ENCODE measurements around the gene KIAA1755.

Gene KIAA1755

DNA sequence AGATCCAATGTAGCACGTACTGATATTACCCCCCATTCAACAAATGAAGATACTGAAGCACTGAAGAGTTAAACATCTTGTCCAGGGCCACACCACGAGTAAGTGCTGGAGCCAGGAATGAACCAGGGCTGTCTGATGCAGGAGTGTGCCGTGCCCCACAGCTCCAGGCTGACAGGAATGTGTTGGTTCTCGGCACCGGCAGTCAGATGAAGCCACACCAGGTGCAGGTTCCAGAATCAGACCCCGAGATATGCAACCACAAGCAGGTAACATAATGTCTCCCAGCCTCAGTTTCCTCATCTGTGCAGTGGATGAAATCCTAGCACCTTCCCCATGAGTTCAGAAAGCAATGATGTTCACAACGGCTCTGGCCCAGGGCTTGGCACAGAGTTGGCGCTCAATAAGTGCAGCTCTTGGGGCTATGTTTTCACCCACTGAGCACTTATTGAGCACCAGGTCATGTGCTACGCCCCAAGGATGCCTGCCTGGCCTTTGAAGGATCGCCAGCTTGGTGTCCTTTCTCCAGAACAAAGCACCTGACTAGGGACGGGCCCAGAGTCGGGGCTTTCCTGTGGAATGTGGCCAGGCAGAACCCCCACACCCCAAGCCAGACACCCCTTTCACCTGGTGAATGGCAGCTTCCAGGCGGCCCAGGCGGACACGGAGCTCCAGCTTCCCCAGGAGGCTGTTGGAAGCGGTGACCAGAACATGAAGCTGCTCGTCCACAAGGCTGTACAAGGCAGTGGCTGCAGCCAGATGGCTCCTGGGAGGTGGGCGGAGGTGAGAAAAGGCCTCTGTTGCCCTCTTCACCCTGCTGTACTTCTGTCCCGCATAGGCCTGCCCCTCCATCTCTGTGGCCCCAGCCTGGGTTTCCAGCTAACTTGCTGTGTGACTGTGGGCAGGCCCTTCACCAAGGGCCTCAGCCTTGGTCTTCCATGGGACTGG is 41.3 kb downstream of the KIAA1755 start:
- POLR2A ChIA-PET (ENCODE audit: low non-redundant PET), result no interaction called here

DNA sequence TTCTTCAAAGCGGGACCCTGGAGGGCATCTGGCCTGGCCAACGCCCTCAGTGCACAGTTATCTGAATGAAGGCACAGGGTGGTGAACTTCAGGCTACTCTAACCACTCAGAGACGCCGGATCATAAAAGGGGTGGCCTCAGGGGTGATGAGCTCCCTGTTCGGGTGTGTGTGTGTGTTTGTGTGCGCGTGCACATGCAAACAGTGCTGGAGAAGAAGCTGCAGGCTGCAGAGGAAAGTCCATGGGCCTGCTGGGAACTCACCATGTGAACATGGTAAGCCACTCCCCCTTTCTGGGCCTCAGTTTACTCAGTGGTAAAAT is 42.0 kb downstream of the KIAA1755 start:
- CTCF ChIA-PET, result interaction anchor here (0.6 to 2.4 kb wide), 6 partner anchors 9 to 664 kb away, joined by 3 to 16 read pairs (median 6); no protein-coding TSS in a partner anchor
- DNase-seq (ENCODE audit: low spot score), result no peak
- POLR2A ChIA-PET (ENCODE audit: low non-redundant PET), result no interaction called here
- TF ChIP-seq, protein P1, sequence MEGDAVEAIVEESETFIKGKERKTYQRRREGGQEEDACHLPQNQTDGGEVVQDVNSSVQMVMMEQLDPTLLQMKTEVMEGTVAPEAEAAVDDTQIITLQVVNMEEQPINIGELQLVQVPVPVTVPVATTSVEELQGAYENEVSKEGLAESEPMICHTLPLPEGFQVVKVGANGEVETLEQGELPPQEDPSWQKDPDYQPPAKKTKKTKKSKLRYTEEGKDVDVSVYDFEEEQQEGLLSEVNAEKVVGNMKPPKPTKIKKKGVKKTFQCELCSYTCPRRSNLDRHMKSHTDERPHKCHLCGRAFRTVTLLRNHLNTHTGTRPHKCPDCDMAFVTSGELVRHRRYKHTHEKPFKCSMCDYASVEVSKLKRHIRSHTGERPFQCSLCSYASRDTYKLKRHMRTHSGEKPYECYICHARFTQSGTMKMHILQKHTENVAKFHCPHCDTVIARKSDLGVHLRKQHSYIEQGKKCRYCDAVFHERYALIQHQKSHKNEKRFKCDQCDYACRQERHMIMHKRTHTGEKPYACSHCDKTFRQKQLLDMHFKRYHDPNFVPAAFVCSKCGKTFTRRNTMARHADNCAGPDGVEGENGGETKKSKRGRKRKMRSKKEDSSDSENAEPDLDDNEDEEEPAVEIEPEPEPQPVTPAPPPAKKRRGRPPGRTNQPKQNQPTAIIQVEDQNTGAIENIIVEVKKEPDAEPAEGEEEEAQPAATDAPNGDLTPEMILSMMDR (conservative IDR thresholded peaks at IDR 0.05; ENCODE audit: low read depth), result no peak
- H3K27ac ChIP-seq, result peak overlapping the region; percentile 49; the same call in 1 of the 2 replicates

More for the DNA sequence above, 41.3 kb downstream of the KIAA1755 start:
- CTCF ChIA-PET, result interaction anchor here (0.6 to 3.8 kb wide), 19 partner anchors 10 to 665 kb away, joined by 3 to 88 read pairs (median 4); no protein-coding TSS in a partner anchor
- TF ChIP-seq, protein P1 (conservative IDR thresholded peaks at IDR 0.05; ENCODE audit: low read depth), result no peak
- no peak overlapping the region; the same call in 1 of the 2 replicates for H3K27ac ChIP-seq
- no peak for DNase-seq (ENCODE audit: low spot score)

DNA sequence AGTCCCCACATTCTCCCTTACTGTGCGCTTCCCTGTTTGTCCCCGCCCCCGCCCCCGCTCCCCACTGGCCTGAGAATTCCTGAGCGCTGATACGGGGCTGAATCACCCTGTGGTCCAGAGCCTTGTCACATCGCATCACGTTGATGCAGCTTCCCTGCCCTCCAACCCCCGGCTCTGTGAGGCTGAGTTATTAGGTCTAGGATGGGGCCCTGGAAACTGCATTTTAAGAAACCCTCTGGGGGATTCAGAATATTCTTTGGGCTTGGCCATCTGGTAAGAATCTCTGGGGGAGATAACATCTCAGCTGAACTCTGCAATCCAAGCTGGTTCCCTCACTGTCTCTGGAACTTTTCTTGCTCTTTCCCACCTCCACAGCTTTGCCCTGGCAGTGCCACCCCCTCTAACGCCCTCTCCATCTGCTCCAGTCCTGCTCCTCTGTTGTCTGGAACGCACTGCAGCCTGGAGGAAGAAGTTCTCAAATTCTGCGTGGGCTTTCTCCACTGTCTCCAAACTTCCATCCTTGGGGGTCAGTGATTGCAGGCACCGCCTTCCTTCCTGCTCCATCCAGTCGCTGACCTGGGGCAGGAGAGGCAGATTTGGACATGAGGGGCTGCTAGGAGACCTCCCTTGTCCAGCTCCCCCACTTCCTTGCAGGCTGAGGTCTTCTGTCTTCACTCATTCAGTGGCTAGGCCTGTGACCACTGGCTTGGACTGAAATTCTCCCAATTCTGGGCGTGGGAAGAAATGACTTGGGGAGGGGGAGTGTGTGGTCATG is 42.6 kb downstream of the KIAA1755 start:
- H3K27ac ChIP-seq, result peak overlapping the region; percentile 49
- POLR2A ChIA-PET (ENCODE audit: low non-redundant PET), result no interaction called here
- CTCF ChIA-PET, result interaction anchor here (0.6 to 2.4 kb wide), 5 partner anchors 9 to 160 kb away, joined by 3 to 16 read pairs (median 4); no protein-coding TSS in a partner anchor
- peak; percentile 99 for DNase-seq (ENCODE audit: low spot score)
- TF ChIP-seq, protein P1 (conservative IDR thresholded peaks at IDR 0.05; ENCODE audit: low read depth), result no peak

DNA sequence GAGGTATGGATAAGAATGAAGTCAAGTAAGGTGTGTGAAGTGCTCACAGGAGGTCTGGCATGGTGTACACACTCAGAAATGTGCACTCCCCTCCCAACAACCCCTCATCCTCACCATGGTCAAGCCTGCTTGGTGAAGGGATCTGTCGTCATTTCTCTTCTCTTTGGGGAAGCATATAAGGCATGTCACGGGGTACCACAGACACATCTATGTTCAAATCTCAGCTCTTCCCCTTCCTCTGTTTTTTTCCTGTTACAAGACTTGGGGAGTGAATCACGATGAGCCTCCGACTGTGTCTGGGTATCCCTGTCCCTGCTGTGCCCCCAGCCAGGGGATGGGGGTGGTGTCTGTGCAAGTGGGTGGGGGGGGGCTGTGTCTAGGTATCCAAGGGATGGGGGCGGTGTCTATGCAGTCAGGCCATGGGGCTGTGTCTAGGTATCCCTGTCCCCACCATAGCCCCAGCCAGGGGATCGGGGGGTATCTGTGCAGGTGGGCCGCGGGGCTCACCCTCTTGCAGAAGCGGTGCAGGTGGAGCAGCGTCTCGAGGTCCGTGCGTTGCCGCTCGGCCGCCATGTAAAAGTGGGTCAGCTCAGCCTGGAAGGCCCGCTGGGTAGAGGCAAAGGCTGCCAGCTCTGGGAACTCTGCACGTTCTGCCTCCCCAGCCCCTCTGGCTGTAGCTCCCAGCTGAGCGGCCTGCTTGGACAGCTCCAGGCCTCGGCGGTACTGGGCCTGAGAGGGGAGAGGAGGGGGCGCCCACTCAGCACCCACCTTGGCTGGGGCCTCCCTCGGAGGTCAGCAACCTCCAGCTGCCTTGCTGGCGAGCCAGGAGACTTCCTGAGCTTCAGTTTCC is 43.6 kb downstream of the KIAA1755 start:
- TF ChIP-seq, protein P1 (conservative IDR thresholded peaks at IDR 0.05; ENCODE audit: low read depth), result no peak
- CTCF ChIA-PET, result interaction anchor here (0.6 to 2.4 kb wide), 5 partner anchors 16 to 159 kb away, joined by 3 to 16 read pairs (median 3); no protein-coding TSS in a partner anchor
- POLR2A ChIA-PET (ENCODE audit: low non-redundant PET), result no interaction called here
- DNase-seq (ENCODE audit: low spot score), result no peak
- H3K27ac ChIP-seq, result peak overlapping the region; percentile 49

DNA sequence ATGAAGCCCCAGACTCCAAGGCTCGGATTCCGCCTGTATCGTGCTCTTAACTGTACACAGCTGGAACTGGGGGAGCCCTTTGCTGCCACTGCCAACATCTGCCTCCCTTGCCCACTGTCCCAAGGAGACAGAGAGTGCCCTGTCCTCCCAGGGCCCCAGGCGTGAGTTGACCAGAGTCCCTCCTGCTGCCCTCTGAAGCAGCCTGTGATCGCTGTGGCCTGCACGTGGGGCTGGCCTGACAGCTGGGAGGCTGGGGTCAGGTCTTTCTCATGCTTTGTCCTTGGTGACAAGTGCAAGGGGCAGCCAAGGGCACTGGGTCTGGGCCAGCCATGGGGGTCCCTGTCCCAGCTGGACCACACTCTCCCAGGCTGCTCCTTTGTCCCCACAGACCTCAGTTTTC is 44.3 kb downstream of the KIAA1755 start:
- ChIA-PET POLR2A (ENCODE audit: low non-redundant PET) (no interaction called here), CTCF (interaction anchor here (1.2 to 2.1 kb wide), 3 partner anchors 43 to 158 kb away, joined by 3 to 16 read pairs (median 3); no protein-coding TSS in a partner anchor)
- DNase-seq (ENCODE audit: low spot score), result no peak
- peak overlapping the region; percentile 0; the same call in 1 of the 2 replicates for H3K27ac ChIP-seq
- TF ChIP-seq, protein P1 (conservative IDR thresholded peaks at IDR 0.05; ENCODE audit: low read depth), result no peak

Measured in RWPE1 (cell line).